IPS DF 19.7 (cell line): ENCODE data around the gene SPDYA.

ENCODE experiments used
- DNase-seq: peaks from one replicate; pipeline ENCODE4 v3.0.0-alpha.2; 2013; ENCODE audit warnings: low read depth, low spot score

The SPDYA gene

GRCh38 chr2:28824870-28825269, 14.2 kb downstream of the SPDYA start:
- DNase-seq: no peak

- DNase-seq: no peak
Observed at GRCh38 chr2:28828382-28828781, 17.7 kb downstream of the SPDYA start.

- DNase-seq: no peak
Observed at GRCh38 chr2:28833740-28834470, 23.3 kb downstream of the SPDYA start.

- DNase-seq: no peak
Observed at GRCh38 chr2:28835781-28836180, 25.1 kb downstream of the SPDYA start.

- no peak for DNase-seq
Observed at GRCh38 chr2:28838971-28839370, 28.3 kb downstream of the SPDYA start.

- no peak for DNase-seq
Observed at GRCh38 chr2:28842042-28842441, 31.4 kb downstream of the SPDYA start.

- DNase-seq: no peak
Observed at GRCh38 chr2:28855193-28855592, 44.6 kb downstream of the SPDYA start.

- no peak for DNase-seq
Observed at GRCh38 chr2:28855977-28856376, 45.3 kb downstream of the SPDYA start.

GRCh38 chr2:28868611-28869010, 58.0 kb downstream of the SPDYA start:
- DNase-seq: no peak

GRCh38 chr2:28869494-28870145, 59.0 kb downstream of the SPDYA start:
- no peak for DNase-seq

GRCh38 chr2:28870146-28870891, 59.7 kb downstream of the SPDYA start, which contains the start of gene TRMT61B:
Gene TRMT61B (minus strand): TSS chr2:28870309. CDS start chr2:28870277, 32 bp downstream.
- peak; percentile 89 for DNase-seq

- no peak for DNase-seq
Observed at GRCh38 chr2:28871620-28872019, 61.0 kb downstream of the SPDYA start.

- DNase-seq: no peak
Observed at GRCh38 chr2:28880193-28880592, 69.6 kb downstream of the SPDYA start.

GRCh38 chr2:28893488-28893887, 82.9 kb downstream of the SPDYA start:
- no peak for DNase-seq

GRCh38 chr2:28894470-28895188, 84.0 kb downstream of the SPDYA start, which contains the start of gene WDR43:
Gene WDR43 (plus strand): TSS chr2:28894667. CDS start chr2:28894699, 32 bp downstream.
- DNase-seq: peak; percentile 95

- DNase-seq: no peak
Observed at GRCh38 chr2:28895189-28895893, 84.7 kb downstream of the SPDYA start.

- no peak for DNase-seq
Observed at GRCh38 chr2:28896906-28897305, 86.3 kb downstream of the SPDYA start.

- DNase-seq: no peak
Observed at GRCh38 chr2:28898048-28898447, 87.4 kb downstream of the SPDYA start.
